Keratinocyte (primary cell): Measurements from ENCODE around the gene UNK.

Experiments
- CTCF ChIP-seq, 3 experiments: IDR thresholded peaks in 1 of 3; conservative IDR thresholded peaks in 1 of 3; optimal IDR thresholded peaks in 1 of 3; 2 replicates in 2 of 3; 3 replicates in 1 of 3; pipeline versions ENCODE3 to v1.5.1; 2011; ENCODE audit warnings: low read length in 3 of 3, mild to moderate bottlenecking in 3 of 3, moderate library complexity in 2 of 3, control low read depth in 1 of 3, inconsistent platforms in 1 of 3; ENCODE audit not compliant: insufficient read depth in 2 of 3; ENCODE audit errors: extremely low read depth in 1 of 3
- EZH2 ChIP-seq: IDR thresholded peaks from one replicate; pipeline ENCODE4 v1.6.1; 2012; ENCODE audit warnings: inconsistent platforms, mild to moderate bottlenecking, low read length, moderate library complexity

GRCh38 chr17:75809631-75810111, 25.1 kb downstream of the UNK start:
- TF ChIP-seq CTCF (optimal IDR thresholded peaks at IDR 0.05 in 1 of 3, IDR thresholded peaks at IDR 0.05 in 1 of 3, conservative IDR thresholded peaks at IDR 0.05 in 1 of 3; ENCODE audit: extremely low read depth in 1 of 3, insufficient read depth in 2 of 3, low read length in 3 of 3): no peak
- no peak for TF ChIP-seq EZH2
